ENCODE data around the gene UNC13B. TPM values are rescaled to one million over a fixed set of nuclear protein-coding genes. Genes with fewer than 3 reads are reported as not detected.

Gene UNC13B
- total and polyA plus RNA-seq, 5 donors from 2014 or later: 0.14 to 0.96 (median 0.20) TPM; not detected in 2

DNA sequence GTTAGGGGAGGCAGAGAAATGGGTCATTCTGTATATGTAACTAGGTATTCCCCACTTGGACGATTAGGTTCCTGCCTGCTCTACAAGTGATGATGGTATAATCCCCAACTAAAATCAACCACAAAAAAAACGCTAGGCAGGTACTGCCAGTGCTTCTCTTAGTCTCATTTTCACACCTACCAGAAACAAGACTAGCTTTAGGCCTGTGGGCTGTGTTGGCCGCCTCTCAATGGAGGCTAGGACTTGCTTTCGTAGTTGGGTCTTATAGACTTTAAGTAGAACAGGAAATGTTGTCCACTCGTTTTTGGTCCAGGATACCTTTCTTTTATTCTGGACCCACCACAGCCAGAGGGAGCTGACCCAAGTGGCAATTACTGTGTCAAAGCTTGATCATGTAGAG is 111.8 kb downstream of the UNC13B start:
- H3K4me1 Mint-ChIP-seq: peaks cover 4 to 15% (median 6%) of the 10 kb centered on the region in 4 donors
- no peak for DNase-seq
- Histone ChIP-seq H3K4me3 (ENCODE audit: low read depth, low read length) (no peak overlapping the region), H3K27ac (ENCODE audit: insufficient read depth, low read length, poor library complexity, severe bottlenecking) (no peak overlapping the region), H3K4me1 (ENCODE audit: control insufficient read depth, insufficient read depth, low read length, poor library complexity, severe bottlenecking) (no peaks in the 10 kb centered on the region), H3K27me3 (ENCODE audit: control insufficient read depth, insufficient read depth, low read length) (peaks cover 5% of the 10 kb centered on the region), H3K9me3 (ENCODE audit: control insufficient read depth in 2 of 2, low read length in 2 of 2) (no peaks in the 10 kb centered on the region), H3K36me3 (ENCODE audit: control insufficient read depth, insufficient read depth, low read length) (no peaks in the 10 kb centered on the region)
- no peak overlapping the region for H3K4me3 Mint-ChIP-seq
- no peaks in the 10 kb centered on the region for H3K9me3 Mint-ChIP-seq
- H3K27ac Mint-ChIP-seq: no peak overlapping the region
- H3K27me3 Mint-ChIP-seq: peaks cover 37% of the 10 kb centered on the region
- H3K36me3 Mint-ChIP-seq: no peaks in the 10 kb centered on the region
- no peak for ATAC-seq (ENCODE audit: low read depth in 2 of 2)

DNA sequence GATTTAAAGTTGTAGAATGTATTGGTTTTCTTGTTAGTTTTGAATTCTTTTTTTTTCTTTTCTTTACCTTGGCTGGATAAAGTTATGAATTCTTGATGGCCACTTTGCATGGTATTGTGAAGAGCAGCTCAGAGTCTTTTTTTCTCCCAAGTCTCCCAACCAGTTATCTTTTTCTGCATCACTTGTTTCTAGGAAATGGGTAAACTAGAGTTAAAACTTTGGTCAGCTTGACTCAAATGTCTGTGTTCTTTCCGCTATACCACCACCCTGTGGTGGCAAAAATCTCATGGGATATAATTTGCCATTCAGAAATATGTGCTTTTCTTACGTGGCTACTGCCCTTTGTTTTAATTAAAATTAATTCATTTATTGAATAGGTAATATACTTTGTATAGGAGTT is 113.2 kb downstream of the UNC13B start:
- Mint-ChIP-seq H3K4me3 (no peak overlapping the region), H3K27me3 (peaks cover 29% of the 10 kb centered on the region)

DNA sequence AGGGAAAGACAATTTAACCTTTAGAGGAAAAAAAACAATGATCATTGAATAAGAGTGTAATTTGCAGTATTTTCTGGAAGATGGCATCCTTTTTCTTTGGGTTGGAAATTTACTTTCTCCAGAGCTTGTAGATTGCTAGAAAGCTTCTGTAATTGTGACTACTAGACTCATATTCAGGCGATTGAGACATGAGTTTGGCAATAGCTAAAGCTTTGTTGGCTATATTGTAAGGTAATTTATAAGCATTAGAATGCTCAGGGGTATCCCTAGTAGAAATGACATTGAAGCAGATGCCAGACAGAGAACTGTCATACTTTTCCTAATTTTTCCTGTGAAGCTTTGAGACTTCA is 115.3 kb downstream of the UNC13B start:
- H3K4me1 Mint-ChIP-seq: peaks cover 4 to 15% (median 6%) of the 10 kb centered on the region in 4 donors
- Histone ChIP-seq H3K9me3 (ENCODE audit: control insufficient read depth in 2 of 2, low read length in 2 of 2) (no peaks in the 10 kb centered on the region), H3K27ac (ENCODE audit: insufficient read depth, low read length, poor library complexity, severe bottlenecking) (no peak overlapping the region), H3K36me3 (ENCODE audit: control insufficient read depth, insufficient read depth, low read length) (no peaks in the 10 kb centered on the region), H3K4me3 (ENCODE audit: low read depth, low read length) (peak overlapping the region; percentile 65), H3K27me3 (ENCODE audit: control insufficient read depth, insufficient read depth, low read length) (no peaks in the 10 kb centered on the region), H3K4me1 (ENCODE audit: control insufficient read depth, insufficient read depth, low read length, poor library complexity, severe bottlenecking) (no peaks in the 10 kb centered on the region)
- H3K9me3 Mint-ChIP-seq: no peaks in the 10 kb centered on the region
- peak overlapping the region in 2 of 4 donors; percentile 64 to 65 for H3K4me3 Mint-ChIP-seq
- H3K27me3 Mint-ChIP-seq: peaks cover 35% of the 10 kb centered on the region
- H3K27ac Mint-ChIP-seq: peak overlapping the region in 1 of 3 donors; percentile 17
- no peaks in the 10 kb centered on the region for H3K36me3 Mint-ChIP-seq
- DNase-seq (no peak), ATAC-seq (ENCODE audit: low read depth in 2 of 2) (no peak)

More for the DNA sequence above, 113.2 kb downstream of the UNC13B start:
- no peaks in the 10 kb centered on the region for H3K36me3 Mint-ChIP-seq
- no peak overlapping the region for H3K27ac ChIP-seq (ENCODE audit: insufficient read depth, low read length, poor library complexity, severe bottlenecking)
- DNase-seq (no peak), ATAC-seq (ENCODE audit: low read depth in 2 of 2) (no peak)
- no peaks in the 10 kb centered on the region for H3K4me1 ChIP-seq (ENCODE audit: control insufficient read depth, insufficient read depth, low read length, poor library complexity, severe bottlenecking)
- no peak overlapping the region for H3K4me3 ChIP-seq (ENCODE audit: low read depth, low read length)
- no peaks in the 10 kb centered on the region for H3K9me3 Mint-ChIP-seq
- H3K36me3 ChIP-seq (ENCODE audit: control insufficient read depth, insufficient read depth, low read length): no peaks in the 10 kb centered on the region
- peaks cover 5% of the 10 kb centered on the region for H3K27me3 ChIP-seq (ENCODE audit: control insufficient read depth, insufficient read depth, low read length)
- H3K4me1 Mint-ChIP-seq: peaks cover 4 to 15% (median 6%) of the 10 kb centered on the region in 4 donors
- H3K27ac Mint-ChIP-seq: no peak overlapping the region
- no peaks in the 10 kb centered on the region for H3K9me3 ChIP-seq (ENCODE audit: control insufficient read depth in 2 of 2, low read length in 2 of 2)

DNA sequence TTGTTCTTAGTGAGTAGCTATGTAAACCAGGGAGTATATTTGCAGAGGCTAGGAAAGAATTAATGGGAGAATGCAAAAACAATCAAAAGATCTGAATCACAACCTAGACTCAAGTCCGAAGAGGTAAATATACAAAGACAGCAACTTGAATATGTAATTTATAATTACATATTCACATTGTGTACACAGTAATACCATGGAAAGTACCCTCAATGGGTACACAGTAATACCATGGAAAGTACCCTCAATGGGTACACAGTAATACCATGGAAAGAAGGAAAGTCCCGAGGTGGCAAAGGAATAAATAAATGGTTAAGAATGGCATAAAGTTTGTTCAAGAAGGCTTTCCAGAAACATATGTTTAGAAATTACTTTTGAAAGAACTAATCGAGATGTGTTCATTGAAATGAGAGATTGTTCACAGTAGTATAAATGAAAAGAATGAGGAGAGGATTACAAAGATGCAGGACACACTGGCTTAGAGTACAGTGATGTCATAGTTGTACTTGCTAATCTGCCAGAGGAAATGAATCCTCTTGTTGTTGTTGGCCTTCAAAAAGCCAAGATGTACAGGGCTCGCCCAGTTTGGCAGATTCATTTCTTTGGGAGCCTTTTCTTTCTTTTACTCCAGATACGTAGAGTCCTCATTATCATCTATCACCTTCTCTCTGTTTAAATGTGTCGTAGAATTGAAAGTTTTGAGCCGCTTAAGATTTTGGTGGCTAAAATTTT is 116.0 kb downstream of the UNC13B start:
- H3K27ac Mint-ChIP-seq: no peak overlapping the region
- peaks cover 4 to 15% (median 6%) of the 10 kb centered on the region in 4 donors for H3K4me1 Mint-ChIP-seq
- no peaks in the 10 kb centered on the region for H3K27me3 ChIP-seq (ENCODE audit: control insufficient read depth, insufficient read depth, low read length)
- H3K27me3 Mint-ChIP-seq: peaks cover 40% of the 10 kb centered on the region
- ATAC-seq (ENCODE audit: low read depth in 2 of 2): no peak
- no peaks in the 10 kb centered on the region for H3K36me3 ChIP-seq (ENCODE audit: control insufficient read depth, insufficient read depth, low read length)
- no peak overlapping the region for H3K4me3 ChIP-seq (ENCODE audit: low read depth, low read length)
- no peaks in the 10 kb centered on the region for H3K36me3 Mint-ChIP-seq
- no peaks in the 10 kb centered on the region for H3K4me1 ChIP-seq (ENCODE audit: control insufficient read depth, insufficient read depth, low read length, poor library complexity, severe bottlenecking)
- no peak overlapping the region for H3K27ac ChIP-seq (ENCODE audit: insufficient read depth, low read length, poor library complexity, severe bottlenecking)
- DNase-seq: no peak
- H3K9me3 ChIP-seq (ENCODE audit: control insufficient read depth in 2 of 2, low read length in 2 of 2): no peaks in the 10 kb centered on the region
- H3K4me3 Mint-ChIP-seq: no peak overlapping the region
- H3K9me3 Mint-ChIP-seq: peaks cover 0 to 2% (median 0%) of the 10 kb centered on the region in 7 donors

DNA sequence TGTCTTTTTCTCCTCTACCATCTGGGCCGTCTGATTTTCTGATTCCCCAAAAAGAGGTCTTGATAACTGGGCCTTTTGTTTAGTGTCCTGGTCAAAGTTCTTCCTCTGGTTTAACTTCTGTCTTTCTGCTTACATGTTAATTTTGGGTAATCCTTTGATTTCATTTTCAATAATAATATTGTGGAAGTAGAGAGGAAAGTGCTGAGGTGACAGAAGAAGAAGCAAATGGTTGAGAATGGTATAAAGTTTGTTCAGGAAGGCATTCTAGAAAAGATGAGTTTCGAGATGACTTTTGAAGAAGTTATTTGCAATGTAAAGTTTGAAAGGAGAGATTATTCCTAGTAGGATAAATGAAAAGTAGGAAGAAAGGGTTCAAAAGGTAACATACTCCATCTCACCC is 118.1 kb downstream of the UNC13B start:
- H3K27me3 Mint-ChIP-seq: peaks cover 42% of the 10 kb centered on the region
- H3K27ac ChIP-seq (ENCODE audit: insufficient read depth, low read length, poor library complexity, severe bottlenecking): no peak overlapping the region
- no peaks in the 10 kb centered on the region for H3K9me3 ChIP-seq (ENCODE audit: control insufficient read depth in 2 of 2, low read length in 2 of 2)
- H3K4me1 Mint-ChIP-seq: peaks cover 4 to 15% (median 6%) of the 10 kb centered on the region in 4 donors
- no peaks in the 10 kb centered on the region for H3K36me3 ChIP-seq (ENCODE audit: control insufficient read depth, insufficient read depth, low read length)
- no peak overlapping the region for H3K4me3 ChIP-seq (ENCODE audit: low read depth, low read length)
- H3K27ac Mint-ChIP-seq: no peak overlapping the region
- H3K27me3 ChIP-seq (ENCODE audit: control insufficient read depth, insufficient read depth, low read length): no peaks in the 10 kb centered on the region
- no peak for ATAC-seq (ENCODE audit: low read depth in 2 of 2)
- H3K36me3 Mint-ChIP-seq: no peaks in the 10 kb centered on the region
- H3K9me3 Mint-ChIP-seq: peaks cover 0 to 4% (median 0%) of the 10 kb centered on the region in 7 donors
- no peak overlapping the region for H3K4me3 Mint-ChIP-seq
- DNase-seq: no peak
- H3K4me1 ChIP-seq (ENCODE audit: control insufficient read depth, insufficient read depth, low read length, poor library complexity, severe bottlenecking): no peaks in the 10 kb centered on the region

DNA sequence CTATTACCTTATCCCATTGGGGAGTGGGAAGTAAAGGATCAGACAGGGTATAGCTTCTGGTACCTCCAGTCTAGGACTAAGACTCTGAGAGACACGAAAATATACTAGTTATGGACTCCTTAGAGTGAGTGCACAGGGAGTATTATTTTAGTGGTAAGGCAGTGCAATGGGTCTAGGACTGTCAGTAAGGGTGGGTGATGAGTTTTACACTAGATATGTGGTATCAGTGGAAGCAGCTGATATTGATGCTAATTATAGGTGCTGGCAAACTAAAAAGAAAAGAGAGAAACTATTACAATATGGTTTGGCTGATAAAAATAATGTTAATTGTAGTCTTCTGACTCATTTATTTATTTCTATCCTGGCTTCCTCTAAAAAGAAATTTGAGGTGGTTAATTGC is 118.6 kb downstream of the UNC13B start:
- Mint-ChIP-seq H3K27me3 (peaks cover 45% of the 10 kb centered on the region), H3K27ac (no peak overlapping the region)
- H3K4me1 ChIP-seq (ENCODE audit: control insufficient read depth, insufficient read depth, low read length, poor library complexity, severe bottlenecking): no peaks in the 10 kb centered on the region

DNA sequence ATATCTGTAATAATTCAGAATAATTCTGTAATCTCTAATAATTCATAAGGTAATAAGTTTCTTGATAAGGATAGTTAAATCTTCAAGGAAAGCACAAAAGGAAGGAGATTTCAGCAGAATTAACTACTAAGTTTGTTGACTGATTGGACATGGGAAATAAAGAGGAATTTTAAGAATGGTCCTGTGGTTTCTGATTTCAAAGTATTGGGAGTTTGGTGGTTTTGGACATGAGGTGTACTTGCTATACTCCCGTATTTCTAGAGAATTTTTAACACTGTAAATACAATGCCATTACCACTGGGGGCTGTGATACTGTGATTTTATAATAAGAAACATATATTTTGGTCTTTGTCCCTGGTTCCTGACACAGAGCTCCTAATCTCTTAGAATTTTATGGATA is 123.9 kb downstream of the UNC13B start:
- H3K27me3 Mint-ChIP-seq: peaks cover 50% of the 10 kb centered on the region
- Histone ChIP-seq H3K4me1 (ENCODE audit: control insufficient read depth, insufficient read depth, low read length, poor library complexity, severe bottlenecking) (no peaks in the 10 kb centered on the region), H3K4me3 (ENCODE audit: low read depth, low read length) (no peak overlapping the region), H3K36me3 (ENCODE audit: control insufficient read depth, insufficient read depth, low read length) (no peaks in the 10 kb centered on the region), H3K9me3 (ENCODE audit: control insufficient read depth in 2 of 2, low read length in 2 of 2) (no peaks in the 10 kb centered on the region), H3K27me3 (ENCODE audit: control insufficient read depth, insufficient read depth, low read length) (peaks cover 9% of the 10 kb centered on the region), H3K27ac (ENCODE audit: insufficient read depth, low read length, poor library complexity, severe bottlenecking) (no peak overlapping the region)
- no peak overlapping the region for H3K27ac Mint-ChIP-seq
- no peak for DNase-seq
- peaks cover 0 to 6% (median 0%) of the 10 kb centered on the region in 7 donors for H3K9me3 Mint-ChIP-seq
- H3K36me3 Mint-ChIP-seq: no peaks in the 10 kb centered on the region
- no peak for ATAC-seq (ENCODE audit: low read depth in 2 of 2)
- H3K4me1 Mint-ChIP-seq: no peaks in the 10 kb centered on the region
- H3K4me3 Mint-ChIP-seq: no peak overlapping the region

More for the DNA sequence above, 118.6 kb downstream of the UNC13B start:
- H3K27me3 ChIP-seq (ENCODE audit: control insufficient read depth, insufficient read depth, low read length): no peaks in the 10 kb centered on the region
- no peak overlapping the region for H3K27ac ChIP-seq (ENCODE audit: insufficient read depth, low read length, poor library complexity, severe bottlenecking)
- ATAC-seq (ENCODE audit: low read depth in 2 of 2): no peak
- no peaks in the 10 kb centered on the region for H3K9me3 ChIP-seq (ENCODE audit: control insufficient read depth in 2 of 2, low read length in 2 of 2)
- no peak overlapping the region for H3K4me3 ChIP-seq (ENCODE audit: low read depth, low read length)
- H3K4me3 Mint-ChIP-seq: no peak overlapping the region
- H3K9me3 Mint-ChIP-seq: peaks cover 0 to 4% (median 0%) of the 10 kb centered on the region in 7 donors
- no peak for DNase-seq
- H3K4me1 Mint-ChIP-seq: peaks cover 4 to 15% (median 6%) of the 10 kb centered on the region in 4 donors
- H3K36me3 ChIP-seq (ENCODE audit: control insufficient read depth, insufficient read depth, low read length): no peaks in the 10 kb centered on the region
- H3K36me3 Mint-ChIP-seq: no peaks in the 10 kb centered on the region

DNA sequence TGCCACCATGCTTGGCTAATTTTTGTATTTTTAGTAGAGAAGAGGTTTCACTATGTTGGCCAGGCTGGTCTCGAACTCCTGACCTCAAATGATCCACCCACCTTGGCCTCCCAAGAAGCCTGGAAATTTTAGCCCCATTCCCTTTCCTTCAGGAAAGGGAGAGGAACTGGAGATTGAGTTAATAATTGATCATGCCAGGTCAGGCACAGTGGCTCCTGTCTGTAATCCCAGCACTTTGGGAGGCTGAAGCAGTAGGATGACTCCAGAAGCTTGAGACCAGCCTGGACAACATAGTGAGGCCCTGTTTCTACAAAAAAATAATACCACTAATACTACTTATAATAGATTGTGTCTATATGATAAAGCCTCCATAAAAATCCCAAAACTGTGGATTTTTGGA is 124.6 kb downstream of the UNC13B start:
- peaks cover 0 to 6% (median 0%) of the 10 kb centered on the region in 7 donors for H3K9me3 Mint-ChIP-seq

More for the DNA sequence above, 124.6 kb downstream of the UNC13B start:
- H3K27ac Mint-ChIP-seq: no peak overlapping the region
- Histone ChIP-seq H3K4me1 (ENCODE audit: control insufficient read depth, insufficient read depth, low read length, poor library complexity, severe bottlenecking) (no peaks in the 10 kb centered on the region), H3K9me3 (ENCODE audit: control insufficient read depth in 2 of 2, low read length in 2 of 2) (no peaks in the 10 kb centered on the region), H3K27me3 (ENCODE audit: control insufficient read depth, insufficient read depth, low read length) (peaks cover 9% of the 10 kb centered on the region), H3K36me3 (ENCODE audit: control insufficient read depth, insufficient read depth, low read length) (no peaks in the 10 kb centered on the region), H3K4me3 (ENCODE audit: low read depth, low read length) (no peak overlapping the region), H3K27ac (ENCODE audit: insufficient read depth, low read length, poor library complexity, severe bottlenecking) (no peak overlapping the region)
- ATAC-seq (ENCODE audit: low read depth in 2 of 2) (no peak), DNase-seq (no peak)
- H3K27me3 Mint-ChIP-seq: peaks cover 45% of the 10 kb centered on the region
- no peak overlapping the region for H3K4me3 Mint-ChIP-seq
- H3K36me3 Mint-ChIP-seq: no peaks in the 10 kb centered on the region
- no peaks in the 10 kb centered on the region for H3K4me1 Mint-ChIP-seq

Data from CD4-positive, CD25-positive, alpha-beta regulatory T cell (primary cell).